Heart left ventricle (tissue), 16 donors: ENCODE results near the gene PRDM8. TPM values are rescaled to one million over a fixed set of nuclear protein-coding genes. Genes with fewer than 3 reads are reported as not detected.

Source experiments
- ATAC-seq, 4 donors: fragments of 200-7000 bp; cut with Tn5 transposase; one replicate each; pipeline ENCODE4 v1.9.1; 2020 to 2022; ENCODE audit warnings: moderate library complexity in 4 of 4, mild to moderate bottlenecking in 3 of 4, moderate number of reproducible peaks in 1 of 4
- DNase-seq, 5 donors: peaks; one replicate each; pipeline ENCODE4 v3.0.0-alpha.2; 2020
- H3K27ac ChIP-seq, 12 donors: fragments of 200-600 bp; sonication (generic) in 4 of 12; one replicate each; pipeline versions ENCODE4 v1.5.0 to v1.8.0; 2016 to 2022; ENCODE audit warnings: mild to moderate bottlenecking in 2 of 12
- H3K27me3 ChIP-seq, 9 donors: fragments of 200-600 bp; sonication (generic) in 2 of 9; one replicate each; pipeline versions ENCODE4 v1.5.1 to v1.8.0; 2016 to 2022; ENCODE audit warnings: mild to moderate bottlenecking in 3 of 9
- H3K36me3 ChIP-seq, 9 donors: fragments of 200-600 bp; sonication (generic) in 2 of 9; one replicate each; pipeline versions ENCODE4 v1.5.0 to v1.8.0; 2018 to 2022; ENCODE audit warnings: mild to moderate bottlenecking in 2 of 9
- H3K4me1 ChIP-seq, 12 donors: fragments of 200-600 bp; sonication (generic) in 4 of 12; one replicate each; pipeline versions ENCODE4 v1.5.0 to v1.8.0; 2016 to 2022; ENCODE audit warnings: mild to moderate bottlenecking in 3 of 12
- H3K4me3 ChIP-seq, 12 donors: fragments of 200-600 bp; sonication (generic) in 4 of 12; one replicate each; pipeline versions ENCODE4 v1.5.0 to v1.8.0; 2017 to 2022; ENCODE audit warnings: mild to moderate bottlenecking in 9 of 12, moderate library complexity in 4 of 12
- H3K9me3 ChIP-seq, 12 donors: fragments of 200-600 bp; sonication (generic) in 4 of 12; one replicate each; pipeline versions ENCODE4 v1.5.0 to v1.8.0; 2016 to 2022; ENCODE audit warnings: mild to moderate bottlenecking in 1 of 12
- POLR2A ChIP-seq, 2 donors: fragments of 450-650 bp; IDR thresholded peaks; one replicate each; pipeline ENCODE4 v1.6.1; 2017; ENCODE audit warnings: antibody characterized with exemption in 2 of 2, mild to moderate bottlenecking in 2 of 2, moderate library complexity in 2 of 2
- WGBS, 4 donors: extraction: QIAGEN DNeasy Blood & Tissue Kit in 2 of 4; methylation state at CpG; one replicate each; pipeline versions ENCODE4 v1.1.5 to v1.1.7; 2013 to 2018; 5-methylcytosine and 5-hydroxymethylcytosine counted together
- intact Hi-C, 10 donors: fragments of 100-400 bp; cut with DNase I; formaldehyde crosslinking; loops; one replicate each; pipeline versions ENCODE4 v1.11.1 to v1.14.2; 2022
- polyA plus RNA-seq, 2 donors: library from polyadenylated mRNA; stranded (reverse); fragments of 200-250 nt; gene quantifications; one replicate each; pipeline ENCODE4 v1.2.3, GENCODE V29; 2013
- total RNA-seq, 9 donors: library from RNA; depleted of rRNA in 2 of 9; stranded (reverse); fragments of >200 nt in 2 of 9; fragmentation: NEBNext Ultra II Directional in 3 of 9; extraction: Animal tissue kit (Norgen Biotek cat#: 25700) in 3 of 9; gene quantifications; one replicate each; pipeline versions ENCODE4 v1.1.0 to v1.2.4, GENCODE V29; 2016 to 2023
- TF ChIP-seq, protein P1 (sequence below), 12 donors: fragments of 200-600 bp; sonication (generic) in 4 of 12; IDR thresholded peaks; one replicate each; pipeline versions ENCODE4 v1.5.0 to v1.8.0; 2018 to 2022; ENCODE audit warnings: antibody characterized with exemption in 12 of 12, mild to moderate bottlenecking in 5 of 12
- donor health status: ischemic (EF 13 %, LVEDD 7.1; RV severe dilation, severe dysfunction).
- donor health status: healthy with polysubstance abuse.
- donor health status: DM: no; HTN: yes; CAD: no.
- donor health status: DM: no; HTN: no; CAD: no.
- donor health status: ischemic (EF 25% LVEDD 6.9; RV normal size, moderate dysfunction).
- donor health status: ischemic (EF 25% LVEDD 5.7; RV mildly dilated, moderate dysfunction).
- donor health status: healthy.
- donor health status: DM: yes; HTN: yes; CAD: no.
- donor health status: ischemic (EF 35%, LVEDD 5.7; RV mildly dilated, moderate dysfunction).
- donor health status: nonischemic (EF 11% LVEDD 7.7; RV severe dilation, severe dysfunction).
- donor health status: DM: yes; HTN: yes; CAD: no.
- donor health status: PGD.
- donor health status: ischemic (EF 29% LVEDD 5.4; RV normal size, mild dysfunction).
- donor health status: nonischemic (EF 23%, LVEDD 6.1; RV moderate dilation, normal function).

PRDM8 gene
- total and polyA plus RNA-seq, 11 donors: 0.26 to 1.9 (median 0.80) TPM

DNA sequence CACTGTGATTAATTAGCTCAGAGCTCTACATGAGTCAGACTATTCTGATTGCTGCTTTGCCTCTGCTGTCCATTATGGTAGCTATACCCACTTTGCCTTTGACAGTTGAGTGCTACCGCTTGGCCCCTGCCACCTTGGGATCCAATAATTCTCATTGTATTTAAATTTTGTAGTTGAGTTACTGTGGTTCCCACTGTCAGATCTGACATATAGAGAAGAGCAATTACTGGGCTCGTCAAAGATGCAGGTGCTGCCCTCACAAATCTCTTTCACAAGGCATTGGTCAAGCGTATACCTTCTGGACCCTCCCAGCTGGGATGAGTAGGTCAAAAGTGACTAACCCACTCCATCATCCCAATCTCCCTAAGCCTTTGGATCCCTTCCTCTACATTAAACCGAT is 18.3 kb upstream of the PRDM8 start:
- Histone ChIP-seq H3K4me1 (peaks cover 0 to 29% (median 7%) of the 10 kb centered on the region in 12 donors), H3K4me3 (no peak overlapping the region), H3K9me3 (peaks cover 0 to 18% (median 9%) of the 10 kb centered on the region in 12 donors), H3K36me3 (no peaks in the 10 kb centered on the region), H3K27ac (no peak overlapping the region), H3K27me3 (peaks cover 0 to 2% (median 0%) of the 10 kb centered on the region in 9 donors)
- ATAC-seq (no peak), DNase-seq (no peak)
- 91 to 96% (median 94%) methylated on average over 4 of the region's 4 CpGs for WGBS, 4 donors
- intact Hi-C loops: no loop called here
- TF ChIP-seq POLR2A (IDR thresholded peaks at IDR 0.05): no peak
- TF ChIP-seq, protein P1, sequence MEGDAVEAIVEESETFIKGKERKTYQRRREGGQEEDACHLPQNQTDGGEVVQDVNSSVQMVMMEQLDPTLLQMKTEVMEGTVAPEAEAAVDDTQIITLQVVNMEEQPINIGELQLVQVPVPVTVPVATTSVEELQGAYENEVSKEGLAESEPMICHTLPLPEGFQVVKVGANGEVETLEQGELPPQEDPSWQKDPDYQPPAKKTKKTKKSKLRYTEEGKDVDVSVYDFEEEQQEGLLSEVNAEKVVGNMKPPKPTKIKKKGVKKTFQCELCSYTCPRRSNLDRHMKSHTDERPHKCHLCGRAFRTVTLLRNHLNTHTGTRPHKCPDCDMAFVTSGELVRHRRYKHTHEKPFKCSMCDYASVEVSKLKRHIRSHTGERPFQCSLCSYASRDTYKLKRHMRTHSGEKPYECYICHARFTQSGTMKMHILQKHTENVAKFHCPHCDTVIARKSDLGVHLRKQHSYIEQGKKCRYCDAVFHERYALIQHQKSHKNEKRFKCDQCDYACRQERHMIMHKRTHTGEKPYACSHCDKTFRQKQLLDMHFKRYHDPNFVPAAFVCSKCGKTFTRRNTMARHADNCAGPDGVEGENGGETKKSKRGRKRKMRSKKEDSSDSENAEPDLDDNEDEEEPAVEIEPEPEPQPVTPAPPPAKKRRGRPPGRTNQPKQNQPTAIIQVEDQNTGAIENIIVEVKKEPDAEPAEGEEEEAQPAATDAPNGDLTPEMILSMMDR (IDR thresholded peaks at IDR 0.05): no peak

DNA sequence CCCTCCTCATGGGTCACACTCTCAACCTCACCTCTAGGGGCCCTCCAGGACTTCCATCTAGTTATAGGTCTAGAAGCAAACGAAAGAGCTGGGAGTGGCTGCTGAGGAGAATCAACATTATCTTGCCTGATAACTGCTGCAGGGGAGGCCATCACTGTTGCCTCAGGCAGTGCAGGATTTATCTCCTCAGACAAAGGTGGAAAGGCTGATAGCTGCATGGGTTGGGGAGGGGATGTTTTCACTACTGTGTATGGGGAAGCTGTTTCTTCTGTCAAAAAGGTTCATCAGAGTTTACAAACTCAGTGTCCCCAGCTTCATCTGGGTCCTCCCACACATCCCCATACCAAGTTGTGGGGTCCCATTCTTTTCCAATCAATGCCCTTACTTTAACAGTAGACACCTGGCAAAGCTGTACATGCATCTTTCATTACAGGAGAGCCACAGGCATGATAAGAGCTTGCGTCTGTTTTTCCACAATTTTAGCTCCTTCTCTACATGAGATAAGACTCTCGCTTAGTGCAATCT is 17.6 kb upstream of the PRDM8 start:
- H3K27ac ChIP-seq: no peak overlapping the region
- H3K4me3 ChIP-seq: no peak overlapping the region
- WGBS, 4 donors: 56 to 75% (median 65%) methylated on average over 3 of the region's 3 CpGs
- peaks cover 0 to 10% (median 0%) of the 10 kb centered on the region in 9 donors for H3K27me3 ChIP-seq
- no peak for ATAC-seq
- no peaks in the 10 kb centered on the region for H3K36me3 ChIP-seq
- peaks cover 0 to 29% (median 13%) of the 10 kb centered on the region in 12 donors for H3K4me1 ChIP-seq
- DNase-seq: no peak
- H3K9me3 ChIP-seq: peaks cover 0 to 18% (median 9%) of the 10 kb centered on the region in 12 donors
- intact Hi-C loops: loop anchor here in 7 of 10 donors (5.0 to 10.0 kb wide), 3 partner anchors 105 to 255 kb away; partner anchors contain the start of genes ANTXR2 (in 6 of the 7) and CFAP299 (in 1 of the 7)
- TF ChIP-seq, protein P1 (IDR thresholded peaks at IDR 0.05): no peak
- TF ChIP-seq POLR2A (IDR thresholded peaks at IDR 0.05): no peak

DNA sequence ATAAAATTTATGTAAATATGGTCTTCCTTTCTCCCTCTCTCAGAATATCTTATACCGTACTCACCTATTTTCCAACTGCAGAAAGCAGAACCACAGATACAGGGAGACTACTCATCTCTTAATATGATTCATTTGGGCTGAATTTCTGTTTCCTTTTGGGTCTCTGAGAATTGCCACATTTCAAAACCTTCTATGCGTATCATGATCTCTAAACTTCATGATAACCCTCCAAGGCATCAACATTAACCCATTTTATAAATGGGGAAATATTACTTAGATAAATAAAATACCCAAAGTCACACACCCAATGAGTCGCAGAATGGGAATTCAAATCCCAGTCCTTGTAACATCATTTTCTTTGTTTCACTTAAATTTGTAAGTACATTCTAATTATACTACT is 16.6 kb upstream of the PRDM8 start:
- no peak overlapping the region for H3K4me3 ChIP-seq
- H3K9me3 ChIP-seq: peaks cover 0 to 18% (median 9%) of the 10 kb centered on the region in 12 donors
- H3K27ac ChIP-seq: no peak overlapping the region
- H3K36me3 ChIP-seq: no peaks in the 10 kb centered on the region
- TF ChIP-seq POLR2A (IDR thresholded peaks at IDR 0.05): no peak
- TF ChIP-seq, protein P1 (IDR thresholded peaks at IDR 0.05): no peak
- peaks cover 0 to 20% (median 7%) of the 10 kb centered on the region in 9 donors for H3K27me3 ChIP-seq
- DNase-seq (no peak), ATAC-seq (no peak)
- peaks cover 0 to 40% (median 21%) of the 10 kb centered on the region in 12 donors for H3K4me1 ChIP-seq
- 70 to 84% (median 84%) methylated on average over 3 of the region's 3 CpGs for WGBS, 4 donors
- intact Hi-C loops: loop anchor here in 7 of 10 donors (5.0 to 10.0 kb wide), 3 partner anchors 106 to 256 kb away; partner anchors contain the start of genes ANTXR2 (in 6 of the 7) and CFAP299 (in 1 of the 7)

DNA sequence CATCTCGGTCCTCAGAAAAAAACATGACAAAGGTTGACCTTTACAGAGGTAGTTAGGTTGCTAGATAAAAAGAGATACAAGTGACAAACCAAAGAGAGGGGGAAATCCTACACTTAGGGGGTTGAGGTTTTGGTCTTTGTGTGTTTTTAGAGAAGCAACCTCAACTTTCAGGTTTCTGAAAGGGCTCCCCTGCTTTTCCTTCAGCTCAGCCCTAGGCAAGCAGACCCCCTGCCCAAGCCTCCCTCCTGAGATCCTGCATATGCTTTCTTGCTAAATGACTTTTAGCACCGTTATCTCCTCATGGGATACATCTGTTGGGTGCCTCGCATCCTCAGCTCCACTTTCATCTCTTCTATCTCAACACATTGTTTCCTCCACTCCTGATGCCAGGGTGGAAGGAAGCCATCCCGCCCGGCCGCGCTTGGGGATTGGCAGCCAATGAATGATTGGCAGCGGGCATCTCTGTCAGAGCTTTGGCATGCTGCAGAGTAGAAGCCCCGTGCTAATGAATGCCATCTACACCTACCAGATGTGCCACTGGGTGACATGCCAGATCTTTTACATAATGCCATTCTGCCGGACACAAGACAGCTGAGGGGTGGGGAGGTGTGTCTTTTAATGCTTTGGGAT is 15.0 kb upstream of the PRDM8 start:
- DNase-seq: no peak
- intact Hi-C loops: loop anchor here in 7 of 10 donors (5.0 to 10.0 kb wide), 3 partner anchors 108 to 258 kb away; partner anchors contain the start of genes ANTXR2 (in 6 of the 7) and CFAP299 (in 1 of the 7)
- Histone ChIP-seq H3K9me3 (peaks cover 0 to 18% (median 9%) of the 10 kb centered on the region in 12 donors), H3K4me1 (peaks cover 0 to 45% (median 21%) of the 10 kb centered on the region in 12 donors), H3K36me3 (no peaks in the 10 kb centered on the region), H3K27ac (peak overlapping the region in 2 of 12 donors; percentile 23 to 37), H3K27me3 (peaks cover 7 to 36% (median 23%) of the 10 kb centered on the region in 9 donors), H3K4me3 (no peak overlapping the region)
- ATAC-seq: no peak
- TF ChIP-seq, protein P1 (IDR thresholded peaks at IDR 0.05): no peak
- WGBS, 4 donors: 18 to 25% (median 19%) methylated on average over 10 of the region's 10 CpGs
